NT2/D1 (cell line): ENCODE measurements around the gene ZNF143.

Source experiments
- SUZ12 ChIP-seq: IDR thresholded peaks from 2 replicates; pipeline ENCODE4 v1.6.1; 2011; ENCODE audit not compliant: insufficient read length, insufficient read depth; ENCODE audit errors: extremely low read depth
- ZNF274 ChIP-seq: IDR thresholded peaks from 2 replicates; pipeline ENCODE4 v1.6.1; 2011; ENCODE audit warnings: mild to moderate bottlenecking, low read depth, low read length

- TF ChIP-seq SUZ12 (no peak), ZNF274 (no peak)
These were observed 107.5 kb downstream of the ZNF143 start for GRCh38 chr11:9568161-9568853.
